ENCODE data around the gene ZDHHC6. TPM values are rescaled to one million over a fixed set of nuclear protein-coding genes. Genes with fewer than 3 reads are reported as not detected.
"Not testable (repeated sequence)": the region's sequence is repeated elsewhere in the genome, so short reads cannot be mapped to it uniquely, and the experiment has no call there.

ZDHHC6 gene
- total RNA-seq, 1 donor from 2014 or later, result 28.4 TPM

DNA sequence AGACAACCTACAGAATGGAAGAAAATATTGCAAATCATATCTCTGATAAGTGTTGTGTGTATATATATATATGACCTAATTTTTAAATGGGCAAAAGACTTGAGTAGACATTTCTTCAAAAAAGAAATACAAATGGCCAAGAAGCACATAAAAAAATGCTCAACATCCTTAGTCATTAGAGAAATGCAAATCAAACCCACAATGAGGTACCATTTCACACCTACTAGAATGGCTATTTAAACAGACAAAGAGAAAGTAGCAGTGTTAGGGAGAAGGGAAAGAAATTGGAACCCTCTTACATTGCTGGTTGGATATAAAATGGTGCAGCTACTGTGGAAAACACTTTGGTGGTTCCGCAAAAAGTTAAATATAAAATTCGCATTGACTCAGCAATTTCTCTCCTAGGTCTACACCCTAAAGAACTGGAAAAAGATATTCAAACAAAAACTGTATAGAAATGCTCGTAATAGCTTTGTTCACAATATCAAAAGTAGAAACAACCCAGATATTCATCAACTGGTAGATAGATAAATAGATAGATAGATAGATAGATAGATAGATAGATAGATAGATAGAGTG is 56.5 kb downstream of the ZDHHC6 start:
- no peak for DNase-seq

DNA sequence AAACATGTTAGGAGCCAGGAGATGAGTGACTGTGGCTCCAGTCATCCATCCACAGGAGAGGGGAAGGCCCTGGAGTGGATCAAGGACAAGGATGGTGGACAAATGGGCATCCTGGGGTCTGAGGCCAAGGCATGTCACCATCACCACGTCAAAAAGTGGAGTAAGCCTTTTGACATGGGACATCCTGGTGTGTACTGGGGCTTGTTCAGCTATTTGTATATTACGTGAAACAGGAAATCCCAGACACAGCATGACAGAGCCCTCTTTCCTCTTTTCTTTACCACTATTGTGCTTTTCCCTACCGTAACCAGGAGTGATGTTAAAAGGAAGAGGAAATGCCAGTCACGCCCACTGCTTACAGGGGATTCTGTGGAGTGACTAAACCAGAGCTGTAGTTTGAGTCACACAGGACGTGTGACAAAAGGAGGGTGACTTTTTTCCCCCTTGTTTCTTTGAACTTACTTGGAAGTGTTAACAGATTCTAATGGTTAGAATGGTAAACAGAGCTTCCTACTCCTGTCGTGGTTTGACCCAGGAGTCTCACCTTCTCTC is 57.4 kb downstream of the ZDHHC6 start:
- DNase-seq, result no peak

DNA sequence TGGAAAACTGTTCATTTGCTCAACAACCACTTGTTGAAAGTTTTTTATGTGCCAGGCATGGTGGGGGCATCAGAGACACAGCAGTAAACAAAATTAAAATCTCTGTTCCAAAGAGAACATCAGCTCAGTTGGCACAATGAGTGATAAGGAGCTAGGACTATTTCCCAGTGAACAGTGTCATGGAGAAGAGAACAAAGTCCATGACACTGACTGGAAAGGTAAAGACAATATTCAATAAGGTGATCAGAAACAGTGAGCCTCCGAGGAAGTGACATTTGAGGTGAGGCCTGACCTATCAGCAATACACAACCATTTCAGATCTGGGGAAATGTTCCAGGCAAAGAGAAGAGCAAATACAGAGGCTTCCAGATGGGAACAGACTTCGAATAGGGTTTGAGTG is 58.2 kb downstream of the ZDHHC6 start:
- no peak for DNase-seq

DNA sequence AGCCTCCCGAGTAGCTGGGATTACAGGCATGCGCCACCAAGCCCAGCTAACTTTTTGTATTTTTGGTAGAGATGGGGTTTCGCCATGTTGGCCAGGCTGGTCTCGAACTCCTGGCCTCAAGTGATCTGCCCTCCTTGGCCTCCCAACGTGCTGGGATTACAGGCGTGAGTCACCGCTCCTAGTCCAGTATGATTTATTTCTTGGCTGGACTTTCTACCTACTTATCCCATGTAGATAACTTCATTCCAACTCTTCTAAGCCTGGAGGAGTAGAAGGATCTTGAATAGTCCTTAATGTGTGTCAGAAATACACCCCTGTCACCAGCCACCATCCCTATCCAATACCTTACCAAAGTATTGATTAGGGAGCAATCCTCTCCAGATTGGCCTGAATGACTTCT is 58.7 kb downstream of the ZDHHC6 start:
- not testable (repeated sequence) for DNase-seq

DNA sequence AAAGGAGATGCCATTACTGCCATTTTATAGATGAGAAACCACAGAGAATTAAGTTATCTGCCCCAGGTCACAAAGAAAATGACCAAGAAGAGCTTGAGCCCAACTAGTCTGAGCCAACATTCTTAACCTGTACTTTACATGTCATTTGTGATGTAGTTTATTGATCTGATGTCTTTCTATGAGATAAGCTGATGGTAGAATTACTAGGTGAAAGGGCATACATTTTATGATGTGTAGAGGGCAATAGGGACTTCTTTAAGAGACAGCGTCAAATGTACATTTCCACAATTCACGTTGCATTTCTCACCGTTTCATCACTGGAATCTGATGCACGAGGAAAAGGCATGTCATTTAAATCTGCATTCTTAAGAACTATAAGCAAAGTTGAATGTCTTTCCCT is 61.5 kb downstream of the ZDHHC6 start:
- no peak for DNase-seq

DNA sequence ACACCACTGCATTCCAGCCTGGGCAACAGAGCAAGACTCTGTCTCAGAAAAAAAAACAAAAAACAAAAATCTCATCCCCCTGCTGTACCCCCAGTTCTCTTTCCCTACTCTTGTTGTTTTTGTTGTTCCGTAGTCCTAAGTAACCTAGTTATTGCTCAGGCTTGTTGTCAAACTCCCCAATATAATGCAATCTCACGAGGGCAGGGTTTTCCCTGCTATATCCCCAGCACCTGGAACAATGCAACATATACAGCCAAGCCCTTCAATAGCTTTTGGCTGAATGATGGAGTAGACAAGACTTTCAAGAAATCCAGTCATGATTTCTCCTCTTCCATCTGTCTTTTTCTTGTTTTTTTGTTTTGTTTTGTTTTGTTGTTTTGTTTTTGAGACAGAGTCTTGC is 62.6 kb downstream of the ZDHHC6 start:
- no peak for DNase-seq

DNA sequence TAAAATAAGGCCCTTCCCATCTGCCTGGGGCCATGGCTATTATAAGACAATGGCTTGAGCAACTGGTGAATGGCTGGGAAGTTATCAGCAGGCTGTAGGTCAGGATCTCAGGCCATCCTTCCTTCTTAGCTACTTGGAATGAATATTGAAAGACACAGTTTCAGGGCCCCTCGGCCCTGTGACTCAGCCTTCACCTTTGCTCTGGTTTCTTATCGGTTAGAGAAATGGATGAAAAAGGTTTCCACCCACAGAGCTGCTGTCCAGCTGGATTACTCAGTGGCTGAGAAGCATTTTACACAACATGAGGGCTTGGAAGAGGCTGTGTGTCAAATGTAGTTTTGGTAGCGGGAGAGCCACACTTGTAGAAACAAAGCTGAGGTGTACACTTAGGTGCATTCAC is 63.4 kb downstream of the ZDHHC6 start:
- no peak for DNase-seq

DNA sequence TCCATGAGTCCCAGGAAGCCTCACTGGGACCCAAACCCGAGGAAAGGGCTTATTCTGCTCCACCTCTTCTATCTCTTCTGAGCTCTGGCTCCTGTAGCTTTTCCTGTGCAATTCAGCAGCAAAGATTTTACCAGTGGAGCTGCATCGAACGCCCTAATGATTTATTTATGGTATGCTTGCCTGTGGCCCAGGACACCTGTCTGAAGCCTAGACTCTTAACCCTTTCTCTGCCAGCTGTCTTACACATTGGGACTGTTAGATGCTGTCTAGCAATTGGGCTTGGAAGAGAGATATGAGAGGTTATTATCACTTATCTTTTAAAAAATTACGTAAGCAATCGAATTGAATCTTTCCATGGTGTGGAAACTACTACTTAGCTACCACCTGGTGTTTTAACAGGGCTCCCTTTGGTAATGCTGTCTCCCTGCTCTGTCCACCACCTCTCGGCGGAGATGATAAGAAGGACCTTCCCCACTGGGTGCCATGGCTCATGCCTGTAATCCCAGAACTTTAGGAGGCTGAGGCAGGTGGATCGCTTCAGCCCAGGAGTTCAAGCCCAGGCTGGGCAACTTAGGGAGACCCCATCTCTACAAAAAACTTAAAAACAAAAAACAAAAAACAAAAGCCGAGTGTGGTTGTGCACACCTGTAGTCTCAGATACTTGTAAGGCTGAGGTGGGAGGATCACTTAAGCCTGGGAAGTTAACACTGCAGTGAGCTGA is 64.0 kb downstream of the ZDHHC6 start:
- no peak for DNase-seq

Other genes with a start within 250 kb of the ZDHHC6 start
- gene TECTB, start 163.5 kb downstream of the ZDHHC6 start, total RNA-seq, result 0.16 TPM
- gene ACSL5, start 72.8 kb downstream of the ZDHHC6 start, total RNA-seq, result 3.0 TPM
- gene VTI1A, start 301 bp upstream of the ZDHHC6 start, total RNA-seq, result 70.0 TPM

Measured in occipital lobe (tissue), 2 donors.